HG02870 (cell line): Measurements from ENCODE around the gene CEP68.
A peak's percentile ranks its signal among the peaks of the same experiment; 100 is the strongest.
"Not testable (repeated sequence)": the region's sequence is repeated elsewhere in the genome, so short reads cannot be mapped to it uniquely, and the experiment has no call there.

Experiments used
- ATAC-seq: cut with Tn5 transposase; IDR thresholded peaks from one replicate; pipeline ENCODE4 v1.9.1; 2021; ENCODE audit warnings: mild to moderate bottlenecking, moderate library complexity; ENCODE audit not compliant: unreplicated experiment

CEP68 gene

GRCh38 chr2:65125457-65125856, 69.2 kb downstream of the CEP68 start:
- ATAC-seq, result not testable (repeated sequence)

DNA sequence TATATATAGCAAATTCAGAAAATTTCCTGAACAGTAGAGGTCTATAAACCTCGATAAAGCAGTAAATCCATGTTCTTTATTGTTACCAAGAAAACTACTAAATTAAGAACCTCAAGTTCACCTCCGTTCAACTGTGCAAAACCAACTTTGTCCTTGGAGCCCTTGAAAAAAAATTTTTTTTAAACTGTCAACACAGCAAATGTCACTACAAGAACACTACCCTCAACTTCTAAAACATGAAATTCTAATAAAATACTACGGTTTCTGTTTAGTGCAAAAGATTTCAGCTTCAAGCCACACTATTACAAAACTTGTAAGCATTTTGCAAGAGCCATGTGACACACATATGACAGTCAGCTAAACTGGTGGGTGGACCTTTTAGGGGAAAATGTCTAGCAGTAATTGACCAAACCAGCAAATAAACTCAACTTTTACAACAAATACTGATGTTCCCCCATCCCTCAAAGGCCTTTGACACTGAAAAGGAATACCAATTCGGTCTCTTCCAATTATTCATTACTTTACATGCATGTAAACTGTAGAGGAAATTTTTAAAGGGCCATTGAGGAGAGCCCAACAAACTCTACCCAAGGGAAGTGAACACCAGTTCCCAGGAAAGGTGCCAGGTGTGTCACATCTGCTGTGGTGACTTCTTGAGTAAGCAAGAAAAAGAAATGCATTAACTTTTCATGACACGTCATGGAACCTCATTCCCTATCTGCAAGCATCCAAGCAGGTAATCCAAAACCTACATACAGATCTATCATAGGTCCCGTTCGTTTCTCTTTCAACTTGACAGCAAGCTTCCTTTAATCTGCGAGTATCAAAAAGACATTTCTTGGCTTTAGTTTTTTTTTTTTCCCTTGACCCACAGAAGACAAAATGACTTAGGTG, 72.3 kb downstream of the CEP68 start:
- ATAC-seq, result no peak

- no peak for ATAC-seq
Measured at GRCh38 chr2:65129286-65129825, 73.1 kb downstream of the CEP68 start.

- ATAC-seq, result peak; percentile 95
Measured at GRCh38 chr2:65129826-65130663, 73.8 kb downstream of the CEP68 start, which contains the start of gene RAB1A. RAB1A (minus strand) TSS chr2:65130106; CDS start chr2:65129915, 191 bp downstream.

GRCh38 chr2:65130664-65131175, 74.5 kb downstream of the CEP68 start:
- ATAC-seq, result peak; percentile 30

DNA sequence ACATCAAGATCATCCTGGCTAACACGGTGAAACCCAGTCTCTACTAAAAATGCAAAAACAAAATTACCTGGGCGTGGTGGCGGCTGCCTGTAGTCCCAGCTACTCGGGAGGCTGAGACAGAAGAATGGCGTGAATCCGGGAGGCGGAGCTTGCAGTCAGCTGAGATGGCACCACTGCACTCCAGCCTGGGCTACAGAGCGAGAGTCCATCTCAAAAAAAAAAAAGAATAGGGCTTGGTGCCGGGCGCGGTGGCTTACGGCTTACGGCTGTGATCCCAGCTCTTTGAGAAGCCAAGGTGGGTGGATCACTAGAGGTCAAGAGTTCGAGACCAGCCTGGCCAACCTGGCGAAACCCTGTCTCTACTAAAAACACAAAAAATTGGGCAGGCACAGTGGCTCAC, 76.7 kb downstream of the CEP68 start:
- ATAC-seq, result not testable (repeated sequence)

- no peak for ATAC-seq
Measured at GRCh38 chr2:65133626-65134025, 77.4 kb downstream of the CEP68 start.

- ATAC-seq, result no peak
Measured at GRCh38 chr2:65134158-65134557, 77.9 kb downstream of the CEP68 start.

DNA sequence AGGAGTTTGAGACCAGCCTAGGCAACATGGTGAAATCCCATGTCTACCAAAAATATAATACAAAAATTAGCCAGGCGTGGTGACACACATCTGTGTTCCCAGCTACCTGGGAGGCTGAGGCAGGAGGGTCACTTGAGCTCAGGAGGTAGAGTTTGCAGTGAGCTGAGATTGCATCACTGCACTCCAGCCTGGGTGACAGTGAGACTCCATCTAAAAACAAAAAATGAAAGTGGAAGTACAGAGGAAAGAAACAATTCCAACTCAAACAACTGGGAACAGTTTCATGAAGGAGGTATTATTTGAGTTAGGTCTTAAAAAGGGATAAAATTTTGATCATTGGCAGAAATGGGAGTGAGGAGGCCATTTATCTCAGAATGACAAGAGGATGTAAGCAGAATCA, 80.0 kb downstream of the CEP68 start:
- no peak for ATAC-seq
